GM23248 (cell line): ENCODE data around the gene CIAPIN1.

Experiments
- EZH2 ChIP-seq: fragments of 200-600 bp; sonication (generic); IDR thresholded peaks from 2 replicates; pipeline ENCODE4 v1.6.1; 2018; ENCODE audit warnings: antibody characterized with exemption, mild to moderate bottlenecking; ENCODE audit not compliant: insufficient read depth, poor library complexity, severe bottlenecking
- EZH2phosphoT487 ChIP-seq: fragments of 200-600 bp; sonication (generic); IDR thresholded peaks from 2 replicates; pipeline ENCODE4 v1.6.1; 2018; ENCODE audit warnings: antibody characterized with exemption, moderate library complexity, mild to moderate bottlenecking, low read depth; ENCODE audit not compliant: insufficient read depth

- no peak for TF ChIP-seq EZH2
- TF ChIP-seq EZH2phosphoT487 = no peak
These were observed 67.6 kb downstream of the CIAPIN1 start for GRCh38 chr16:57379579-57379978.
